Gastrocnemius medialis (tissue), 4 donors: Measurements from ENCODE around the gene SPAG5.

Experiments
- CTCF ChIP-seq, 5 experiments: fragments of 450-650 bp in 3 of 5; fragments of 200-600 bp in 2 of 5; sonication (generic) in 2 of 5; IDR thresholded peaks in 4 of 5; conservative IDR thresholded peaks in 1 of 5; 1 replicate in 4 of 5; 2 replicates in 1 of 5; pipeline ENCODE4 v1.5.1; 2016 to 2019; ENCODE audit warnings: antibody characterized with exemption in 5 of 5, mild to moderate bottlenecking in 3 of 5, moderate library complexity in 3 of 5
- POLR2A ChIP-seq, 2 donors: fragments of 450-650 bp; IDR thresholded peaks; one replicate each; pipeline ENCODE4 v1.6.1; 2017; ENCODE audit warnings: antibody characterized with exemption in 2 of 2, mild to moderate bottlenecking in 2 of 2, moderate library complexity in 2 of 2

- TF ChIP-seq POLR2A (IDR thresholded peaks at IDR 0.05) (peak; percentile 92 to 94), CTCF (IDR thresholded peaks at IDR 0.05 in 4 of 5, conservative IDR thresholded peaks at IDR 0.05 in 1 of 5) (peak in 2 of 5 experiments; percentile 10 to 29)
Measured at GRCh38 chr17:28644787-28645575, 46.2 kb upstream of the SPAG5 start, which contains the start of gene BLTP2.
